GM23338 (cell line): Measurements from ENCODE around the gene RNF166. TPM values are rescaled to one million over a fixed set of nuclear protein-coding genes. Genes with fewer than 3 reads are reported as not detected.

ENCODE experiments used
- ATAC-seq: fragments of 200-7000 bp; cut with Tn5 transposase; 3 replicates; pipeline ENCODE4 v1.9.1; 2020
- DNase-seq: peaks from one replicate; pipeline ENCODE4 v3.0.0-alpha.2; 2015; ENCODE audit warnings: low spot score
- H2AFZ ChIP-seq: fragments of 200-600 bp; sonication (generic); 2 replicates; pipeline ENCODE4 v1.8.0; 2016; ENCODE audit warnings: antibody characterized with exemption, mild to moderate bottlenecking, moderate library complexity
- H3F3A ChIP-seq: fragments of 200-600 bp; sonication (generic); replicated peaks from 2 replicates; pipeline ENCODE4 v1.8.0; 2017; ENCODE audit warnings: antibody characterized with exemption, mixed run types, low read depth
- H3K27ac ChIP-seq: fragments of 200-600 bp; sonication (generic); 2 replicates; pipeline ENCODE4 v1.6.1; 2016; ENCODE audit warnings: low read depth
- H3K27me3 ChIP-seq: fragments of 200-600 bp; sonication (generic); 2 replicates; pipeline ENCODE4 v1.8.0; 2016; ENCODE audit warnings: mild to moderate bottlenecking, mixed run types, moderate library complexity; ENCODE audit not compliant: insufficient read depth
- H3K36me3 ChIP-seq: fragments of 200-600 bp; sonication (generic); 2 replicates; pipeline ENCODE4 v1.8.0; 2016; ENCODE audit warnings: mild to moderate bottlenecking; ENCODE audit not compliant: insufficient read depth
- H3K4me1 ChIP-seq: fragments of 200-600 bp; sonication (generic); 2 replicates; pipeline ENCODE4 v1.8.0; 2016; ENCODE audit warnings: mild to moderate bottlenecking, moderate library complexity; ENCODE audit not compliant: insufficient read depth
- H3K4me2 ChIP-seq: fragments of 200-600 bp; sonication (generic); 2 replicates; pipeline ENCODE4 v1.7.1; 2017; ENCODE audit warnings: mixed run types
- H3K4me3 ChIP-seq: fragments of 200-600 bp; sonication (generic); 2 replicates; pipeline ENCODE4 v1.6.1; 2016; ENCODE audit warnings: mixed run types
- H3K79me2 ChIP-seq: fragments of 200-600 bp; sonication (generic); replicated peaks from 2 replicates; pipeline ENCODE4 v1.8.0; 2017; ENCODE audit warnings: mild to moderate bottlenecking; ENCODE audit not compliant: insufficient read depth
- H3K9me2 ChIP-seq: fragments of 200-600 bp; sonication (generic); 2 replicates; pipeline ENCODE4 v1.8.0; 2017; ENCODE audit not compliant: insufficient read depth
- H4K20me1 ChIP-seq: fragments of 200-600 bp; sonication (generic); replicated peaks from 2 replicates; pipeline ENCODE4 v1.8.0; 2017; ENCODE audit warnings: mild to moderate bottlenecking; ENCODE audit not compliant: insufficient read depth
- H3K27ac Mint-ChIP-seq: 2 replicates; pipeline ENCODE4 v1.8.0; 2020; ENCODE audit warnings: inconsistent platforms, mild to moderate bottlenecking, moderate library complexity, mixed read lengths
- H3K27me3 Mint-ChIP-seq: 3 replicates; pipeline ENCODE4 v1.8.0; 2022; ENCODE audit warnings: low read depth, mild to moderate bottlenecking, moderate library complexity, mixed read lengths, inconsistent platforms; ENCODE audit not compliant: insufficient read depth, poor library complexity
- H3K36me3 Mint-ChIP-seq: 3 replicates; pipeline ENCODE4 v1.8.0; 2021; ENCODE audit warnings: low read depth, mild to moderate bottlenecking, inconsistent platforms, moderate library complexity, mixed read lengths
- H3K4me1 Mint-ChIP-seq: 3 replicates; pipeline ENCODE4 v1.8.0; 2020; ENCODE audit warnings: mild to moderate bottlenecking, inconsistent platforms, mixed read lengths
- H3K4me3 Mint-ChIP-seq: 3 replicates; pipeline ENCODE4 v1.8.0; 2021; ENCODE audit warnings: moderate library complexity, mild to moderate bottlenecking, inconsistent platforms, mixed read lengths
- H3K9me3 Mint-ChIP-seq: 3 replicates; pipeline ENCODE4 v1.8.0; 2020; ENCODE audit warnings: moderate library complexity, mild to moderate bottlenecking, inconsistent platforms, mixed read lengths
- CREB1 ChIP-seq: fragments of 250-450 bp; sonication (Bioruptor Pico); IDR thresholded peaks from 2 replicates; pipeline ENCODE4 v1.5.0; 2020; ENCODE audit warnings: low read depth, mild to moderate bottlenecking, moderate library complexity
- EZH2phosphoT487 ChIP-seq: fragments of 200-600 bp; sonication (generic); IDR thresholded peaks from one replicate; pipeline ENCODE4 v1.8.1; 2018; ENCODE audit warnings: antibody characterized with exemption; ENCODE audit not compliant: unreplicated experiment
- NANOG ChIP-seq: IDR thresholded peaks from 2 replicates; pipeline ENCODE4 v1.6.1; 2016; ENCODE audit warnings: antibody characterized with exemption, borderline replicate concordance
- POLR2AphosphoS5 ChIP-seq: IDR thresholded peaks from 2 replicates; pipeline ENCODE4 v1.6.1; 2016; ENCODE audit warnings: antibody characterized with exemption, low read depth
- REST ChIP-seq: IDR thresholded peaks from one replicate; pipeline ENCODE4 v1.6.1; 2018; ENCODE audit warnings: antibody characterized with exemption; ENCODE audit not compliant: unreplicated experiment
- STAT1 ChIP-seq: IDR thresholded peaks from one replicate; pipeline ENCODE4 v1.6.1; 2016; ENCODE audit warnings: antibody characterized with exemption; ENCODE audit not compliant: unreplicated experiment
- ZNF114 ChIP-seq: fragments of 250-450 bp; sonication (Bioruptor Pico); IDR thresholded peaks from 2 replicates; pipeline ENCODE4 v1.5.0; 2020; ENCODE audit warnings: mild to moderate bottlenecking, moderate library complexity
- ZNF331 ChIP-seq: fragments of 250-450 bp; sonication (Bioruptor Pico); IDR thresholded peaks from 2 replicates; pipeline ENCODE4 v1.5.0; 2020; ENCODE audit warnings: low read depth, mild to moderate bottlenecking, moderate library complexity
- polyA plus RNA-seq: library from polyadenylated mRNA; unstranded; fragments of >200 nt; fragmentation: Nextera tagmentation; extraction: Ambion mirVana; gene quantifications from 2 replicates; pipeline ENCODE4 v1.2.1, GENCODE V29; 2016
- total RNA-seq: library from RNA; depleted of rRNA; stranded (reverse); fragments of >200 nt; shearing (Covaris generic); gene quantifications from 2 replicates; pipeline ENCODE4 v1.2.3, GENCODE V29; 2014
- TF ChIP-seq, protein P1 (sequence below), 2 experiments: fragments of 200-600 bp in 1 of 2; sonication (generic) in 1 of 2; conservative IDR thresholded peaks; 2 replicates each; pipeline versions ENCODE4 v1.5.1 to v1.6.1; 2016 to 2017; ENCODE audit warnings: antibody characterized with exemption in 2 of 2, low read depth in 2 of 2, mild to moderate bottlenecking in 2 of 2, moderate library complexity in 1 of 2
- TF ChIP-seq, protein P2 (sequence below): IDR thresholded peaks from 2 replicates; pipeline ENCODE4 v1.6.1; 2016; ENCODE audit warnings: antibody characterized with exemption

Gene RNF166
- total and polyA plus RNA-seq, 2 experiments from 2014 or later, result 24.9 to 43.4 TPM

- Histone ChIP-seq H4K20me1 (peaks cover 17% of the 10 kb centered on the region), H3K4me3 (no peak overlapping the region), H3K9me2 (no peaks in the 10 kb centered on the region), H3K27me3 (no peaks in the 10 kb centered on the region), H3F3A (0 out of 2 replicates have a peak, but pooled peaks cover 10% of the 10 kb centered on the region), H3K27ac (0 out of 2 replicates have a peak overlapping the region, but pooled peaks have one; percentile 39), H3K4me2 (no peak overlapping the region), H2AFZ (no peak overlapping the region), H3K36me3 (no peaks in the 10 kb centered on the region), H3K4me1 (peaks cover 18% of the 10 kb centered on the region), H3K79me2 (peaks cover 44% of the 10 kb centered on the region)
- no peak for TF ChIP-seq REST
- no peak for TF ChIP-seq NANOG
- no peak for TF ChIP-seq ZNF114
- no peak for TF ChIP-seq POLR2AphosphoS5
- TF ChIP-seq, protein P1, sequence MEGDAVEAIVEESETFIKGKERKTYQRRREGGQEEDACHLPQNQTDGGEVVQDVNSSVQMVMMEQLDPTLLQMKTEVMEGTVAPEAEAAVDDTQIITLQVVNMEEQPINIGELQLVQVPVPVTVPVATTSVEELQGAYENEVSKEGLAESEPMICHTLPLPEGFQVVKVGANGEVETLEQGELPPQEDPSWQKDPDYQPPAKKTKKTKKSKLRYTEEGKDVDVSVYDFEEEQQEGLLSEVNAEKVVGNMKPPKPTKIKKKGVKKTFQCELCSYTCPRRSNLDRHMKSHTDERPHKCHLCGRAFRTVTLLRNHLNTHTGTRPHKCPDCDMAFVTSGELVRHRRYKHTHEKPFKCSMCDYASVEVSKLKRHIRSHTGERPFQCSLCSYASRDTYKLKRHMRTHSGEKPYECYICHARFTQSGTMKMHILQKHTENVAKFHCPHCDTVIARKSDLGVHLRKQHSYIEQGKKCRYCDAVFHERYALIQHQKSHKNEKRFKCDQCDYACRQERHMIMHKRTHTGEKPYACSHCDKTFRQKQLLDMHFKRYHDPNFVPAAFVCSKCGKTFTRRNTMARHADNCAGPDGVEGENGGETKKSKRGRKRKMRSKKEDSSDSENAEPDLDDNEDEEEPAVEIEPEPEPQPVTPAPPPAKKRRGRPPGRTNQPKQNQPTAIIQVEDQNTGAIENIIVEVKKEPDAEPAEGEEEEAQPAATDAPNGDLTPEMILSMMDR (conservative IDR thresholded peaks at IDR 0.05; ENCODE audit: low read depth in 2 of 2), result no peak
- no peak for TF ChIP-seq STAT1
- no peak for TF ChIP-seq ZNF331
- Mint-ChIP-seq H3K27me3 (peaks cover 22% of the 10 kb centered on the region), H3K4me3 (peak overlapping the region; percentile 42), H3K27ac (no peak overlapping the region), H3K9me3 (peaks cover 14% of the 10 kb centered on the region), H3K36me3 (peaks cover 20% of the 10 kb centered on the region), H3K4me1 (peaks cover 14% of the 10 kb centered on the region; the same call in 2 of the 3 replicates)
- DNase-seq (no peak), ATAC-seq (no peak)
These were observed 41.1 kb downstream of the RNF166 start for GRCh38 chr16:88665148-88665547.

DNA sequence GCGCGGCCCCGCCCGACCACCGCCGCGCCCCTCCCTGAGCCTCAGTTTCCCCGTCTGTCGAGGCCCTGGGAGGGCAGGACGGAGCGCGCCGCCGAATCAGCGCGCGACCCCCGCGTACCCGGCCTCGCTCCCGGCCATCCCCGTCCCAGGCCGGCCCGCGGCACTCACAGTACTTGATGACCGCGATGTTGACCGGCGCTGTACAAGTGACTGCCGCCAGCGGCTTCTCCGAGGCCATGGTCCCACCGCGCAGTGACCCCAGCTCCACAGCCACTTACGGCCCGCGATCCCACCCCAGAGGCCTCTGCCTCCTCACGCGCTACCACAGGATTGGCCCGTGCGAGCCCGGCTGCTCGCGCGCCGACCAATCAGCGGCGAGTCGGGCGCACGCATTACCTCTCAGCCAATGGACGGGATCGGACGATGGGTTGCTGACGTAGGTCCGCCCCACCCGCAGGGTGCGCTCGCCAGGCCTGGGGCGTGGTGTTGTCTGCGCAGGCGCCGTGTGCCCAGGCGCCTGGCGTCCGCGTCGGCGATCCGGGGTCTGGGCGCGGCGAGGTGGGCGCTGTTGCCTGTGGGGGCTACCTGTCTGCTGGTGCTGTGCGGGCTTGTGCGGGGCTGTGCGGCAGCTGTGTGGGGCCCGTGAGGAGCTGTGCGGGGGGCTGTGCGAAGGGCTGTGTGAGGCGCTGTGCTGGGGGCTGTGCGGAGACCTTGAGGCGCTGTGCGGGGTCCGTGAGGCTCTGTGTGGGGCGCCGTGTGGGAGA is 43.2 kb downstream of the RNF166 start, which contains the start of gene MVD:
Gene MVD (minus strand): TSS at position 249 of the 764 bp plus-strand sequence. CDS start 11 bp downstream, at position 238.
- Mint-ChIP-seq H3K27me3 (peaks cover 15% of the 10 kb centered on the region), H3K27ac (peak within 1 kb of the TSS; percentile 93), H3K36me3 (peaks cover 13% of the 10 kb centered on the region), H3K4me1 (peaks cover 15% of the 10 kb centered on the region; the same call in 2 of the 3 replicates), H3K9me3 (peaks cover 6% of the 10 kb centered on the region), H3K4me3 (peak within 1 kb of the TSS; percentile 96)
- DNase-seq, result peak; percentile 98
- TF ChIP-seq, protein P2, sequence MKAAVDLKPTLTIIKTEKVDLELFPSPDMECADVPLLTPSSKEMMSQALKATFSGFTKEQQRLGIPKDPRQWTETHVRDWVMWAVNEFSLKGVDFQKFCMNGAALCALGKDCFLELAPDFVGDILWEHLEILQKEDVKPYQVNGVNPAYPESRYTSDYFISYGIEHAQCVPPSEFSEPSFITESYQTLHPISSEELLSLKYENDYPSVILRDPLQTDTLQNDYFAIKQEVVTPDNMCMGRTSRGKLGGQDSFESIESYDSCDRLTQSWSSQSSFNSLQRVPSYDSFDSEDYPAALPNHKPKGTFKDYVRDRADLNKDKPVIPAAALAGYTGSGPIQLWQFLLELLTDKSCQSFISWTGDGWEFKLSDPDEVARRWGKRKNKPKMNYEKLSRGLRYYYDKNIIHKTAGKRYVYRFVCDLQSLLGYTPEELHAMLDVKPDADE, result peak; percentile 49; the same call in 1 of the 2 replicates
- TF ChIP-seq, protein P1 (conservative IDR thresholded peaks at IDR 0.05; ENCODE audit: low read depth in 2 of 2), result 0 out of 4 replicates have a peak, but pooled peaks of 1 of the 2 experiments have one; percentile 8
- TF ChIP-seq NANOG, result peak; percentile 23; the same call in 1 of the 2 replicates
- TF ChIP-seq POLR2AphosphoS5, result peak; percentile 96
- TF ChIP-seq CREB1, result peak; percentile 90
- no peak for TF ChIP-seq REST
- TF ChIP-seq EZH2phosphoT487, result no peak
- Histone ChIP-seq H3K4me1 (peaks cover 18% of the 10 kb centered on the region), H3F3A (0 out of 2 replicates have a peak, but pooled peaks cover 12% of the 10 kb centered on the region), H4K20me1 (peaks cover 30% of the 10 kb centered on the region), H3K27me3 (no peaks in the 10 kb centered on the region), H2AFZ (peak within 1 kb of the TSS; percentile 81), H3K9me2 (no peaks in the 10 kb centered on the region), H3K79me2 (peaks cover 62% of the 10 kb centered on the region), H3K4me3 (peak within 1 kb of the TSS; percentile 90), H3K36me3 (0 out of 2 replicates have a peak, but pooled peaks cover 1% of the 10 kb centered on the region), H3K4me2 (peak within 1 kb of the TSS; percentile 97), H3K27ac (no peak within 1 kb of the TSS; the same call in 1 of the 2 replicates)
- ATAC-seq, result peak; percentile 94
